ENCODE data around the gene SUMO2. TPM values are rescaled to one million over a fixed set of nuclear protein-coding genes. Genes with fewer than 3 reads are reported as not detected.
"Not testable (repeated sequence)": the region's sequence is repeated elsewhere in the genome, so short reads cannot be mapped to it uniquely, and the experiment has no call there.

SUMO2 gene
- polyA plus RNA-seq, 1 donor from 2014 or later = 391 TPM

- not testable (repeated sequence) for H3K9me3 Mint-ChIP-seq, H3K36me3 Mint-ChIP-seq, H3K27me3 Mint-ChIP-seq, H3K27ac Mint-ChIP-seq, H3K4me3 Mint-ChIP-seq, H3K4me1 Mint-ChIP-seq
Observed at GRCh38 chr17:75164606-75165005, 18.2 kb downstream of the SUMO2 start.

- H3K9me3 Mint-ChIP-seq = no peaks in the 10 kb centered on the region
- no peak overlapping the region for H3K27ac Mint-ChIP-seq
Observed at GRCh38 chr17:75163074-75163473, 19.7 kb downstream of the SUMO2 start.

GRCh38 chr17:75160211-75160610 is 22.5 kb downstream of the SUMO2 start:
- no peak overlapping the region for H3K4me3 Mint-ChIP-seq
- no peak overlapping the region for H3K27ac Mint-ChIP-seq
- H3K36me3 Mint-ChIP-seq = no peaks in the 10 kb centered on the region
- no peaks in the 10 kb centered on the region for H3K9me3 Mint-ChIP-seq
- peaks cover 2 to 4% (median 2%) of the 10 kb centered on the region in 3 donors for H3K4me1 Mint-ChIP-seq
- no peaks in the 10 kb centered on the region for H3K27me3 Mint-ChIP-seq

More at GRCh38 chr17:75163074-75163473, 19.7 kb downstream of the SUMO2 start:
- Mint-ChIP-seq H3K36me3 (no peaks in the 10 kb centered on the region), H3K4me1 (peaks cover 0 to 2% (median 0%) of the 10 kb centered on the region in 3 donors), H3K4me3 (no peak overlapping the region), H3K27me3 (no peaks in the 10 kb centered on the region)

- no peak overlapping the region for H3K27ac Mint-ChIP-seq
- no peaks in the 10 kb centered on the region for H3K36me3 Mint-ChIP-seq
- no peak overlapping the region for H3K4me3 Mint-ChIP-seq
- no peaks in the 10 kb centered on the region for H3K27me3 Mint-ChIP-seq
- peaks cover 7 to 10% (median 7%) of the 10 kb centered on the region in 3 donors for H3K4me1 Mint-ChIP-seq
- H3K9me3 Mint-ChIP-seq = no peaks in the 10 kb centered on the region
Observed at GRCh38 chr17:75159196-75160031, 23.3 kb downstream of the SUMO2 start.

GRCh38 chr17:75158480-75158879 is 24.3 kb downstream of the SUMO2 start:
- not testable (repeated sequence) for H3K9me3 Mint-ChIP-seq, H3K4me1 Mint-ChIP-seq, H3K36me3 Mint-ChIP-seq, H3K4me3 Mint-ChIP-seq, H3K27me3 Mint-ChIP-seq
- peak overlapping the region in 1 of 3 donors; percentile 39 for H3K27ac Mint-ChIP-seq

- peak overlapping the region in 1 of 4 donors; percentile 32 for H3K4me3 Mint-ChIP-seq
- peak overlapping the region in 1 of 3 donors; percentile 80 for H3K27ac Mint-ChIP-seq
Observed at GRCh38 chr17:75155191-75155601, 27.6 kb downstream of the SUMO2 start.

GRCh38 chr17:75154195-75155106 is 28.3 kb downstream of the SUMO2 start, which contains the start of gene JPT1:
JPT1 (minus strand) TSS chr17:75154512; CDS start chr17:75154397, 115 bp downstream.
- H3K4me3 Mint-ChIP-seq = peak within 1 kb of the TSS; percentile 73 to 98 (median 94)
- H3K9me3 Mint-ChIP-seq = no peaks in the 10 kb centered on the region
- H3K27ac Mint-ChIP-seq = peak within 1 kb of the TSS; percentile 80 to 94 (median 90)
- no peaks in the 10 kb centered on the region for H3K27me3 Mint-ChIP-seq
- H3K4me1 Mint-ChIP-seq = peaks cover 22 to 28% (median 24%) of the 10 kb centered on the region in 3 donors
- no peaks in the 10 kb centered on the region for H3K36me3 Mint-ChIP-seq

More at GRCh38 chr17:75155191-75155601, 27.6 kb downstream of the SUMO2 start:
- H3K9me3 Mint-ChIP-seq = no peaks in the 10 kb centered on the region
- H3K4me1 Mint-ChIP-seq = peaks cover 20 to 24% (median 22%) of the 10 kb centered on the region in 3 donors
- no peaks in the 10 kb centered on the region for H3K27me3 Mint-ChIP-seq
- no peaks in the 10 kb centered on the region for H3K36me3 Mint-ChIP-seq

GRCh38 chr17:75153780-75154194 is 29.0 kb downstream of the SUMO2 start:
- H3K4me1 Mint-ChIP-seq = peaks cover 23 to 28% (median 24%) of the 10 kb centered on the region in 3 donors
- H3K36me3 Mint-ChIP-seq = no peaks in the 10 kb centered on the region
- H3K4me3 Mint-ChIP-seq = peak overlapping the region; percentile 73 to 98 (median 94)
- peak overlapping the region; percentile 46 to 90 (median 79) for H3K27ac Mint-ChIP-seq
- H3K9me3 Mint-ChIP-seq = no peaks in the 10 kb centered on the region
- no peaks in the 10 kb centered on the region for H3K27me3 Mint-ChIP-seq

- Mint-ChIP-seq H3K4me3 (peak overlapping the region; percentile 73 to 98 (median 94)), H3K27ac (peak overlapping the region; percentile 46 to 90 (median 79)), H3K4me1 (peaks cover 26 to 30% (median 27%) of the 10 kb centered on the region in 3 donors), H3K27me3 (no peaks in the 10 kb centered on the region), H3K9me3 (no peaks in the 10 kb centered on the region), H3K36me3 (peaks cover 1% of the 10 kb centered on the region)
Observed at GRCh38 chr17:75152922-75153779, 29.6 kb downstream of the SUMO2 start.

GRCh38 chr17:75152523-75152921 is 30.2 kb downstream of the SUMO2 start:
- peaks cover 26 to 30% (median 27%) of the 10 kb centered on the region in 3 donors for H3K4me1 Mint-ChIP-seq
- H3K27me3 Mint-ChIP-seq = no peaks in the 10 kb centered on the region
- no peaks in the 10 kb centered on the region for H3K9me3 Mint-ChIP-seq
- peak overlapping the region; percentile 11 to 79 (median 54) for H3K27ac Mint-ChIP-seq
- H3K4me3 Mint-ChIP-seq = peak overlapping the region; percentile 73 to 98 (median 94)
- peaks cover 1% of the 10 kb centered on the region for H3K36me3 Mint-ChIP-seq

GRCh38 chr17:75151930-75152329 is 30.8 kb downstream of the SUMO2 start:
- Mint-ChIP-seq H3K4me3 (peak overlapping the region; percentile 73 to 98 (median 94)), H3K4me1 (peaks cover 25 to 35% (median 27%) of the 10 kb centered on the region in 3 donors), H3K36me3 (peaks cover 1% of the 10 kb centered on the region), H3K27ac (peak overlapping the region in 2 of 3 donors; percentile 54 to 79), H3K27me3 (no peaks in the 10 kb centered on the region), H3K9me3 (no peaks in the 10 kb centered on the region)

- no peaks in the 10 kb centered on the region for H3K9me3 Mint-ChIP-seq
- H3K4me3 Mint-ChIP-seq = peak overlapping the region in 2 of 4 donors; percentile 5 to 49
- no peaks in the 10 kb centered on the region for H3K27me3 Mint-ChIP-seq
- peaks cover 1% of the 10 kb centered on the region for H3K36me3 Mint-ChIP-seq
- H3K27ac Mint-ChIP-seq = peak overlapping the region in 1 of 3 donors; percentile 40
- peaks cover 19 to 27% (median 23%) of the 10 kb centered on the region in 3 donors for H3K4me1 Mint-ChIP-seq
Observed at GRCh38 chr17:75147878-75148546, 34.7 kb downstream of the SUMO2 start.

- H3K27ac Mint-ChIP-seq = no peak overlapping the region
- peaks cover 1% of the 10 kb centered on the region for H3K36me3 Mint-ChIP-seq
- H3K9me3 Mint-ChIP-seq = no peaks in the 10 kb centered on the region
- H3K4me3 Mint-ChIP-seq = no peak overlapping the region
- H3K4me1 Mint-ChIP-seq = peaks cover 6 to 16% (median 11%) of the 10 kb centered on the region in 3 donors
- no peaks in the 10 kb centered on the region for H3K27me3 Mint-ChIP-seq
Observed at GRCh38 chr17:75146592-75146991, 36.2 kb downstream of the SUMO2 start.
